HepG2 (cell line): ENCODE results near the gene ZMYND8. TPM values are rescaled to one million over a fixed set of nuclear protein-coding genes. Genes with fewer than 3 reads are reported as not detected.

Experiments used
- FIP1L1 ChIP-seq: fragments of 200-400 bp; formaldehyde crosslinking; IDR thresholded peaks from 2 replicates; pipeline ENCODE4 v1.6.1; 2018; ENCODE audit warnings: low read depth, mild to moderate bottlenecking, low read length, moderate library complexity, borderline replicate concordance; ENCODE audit not compliant: insufficient read depth
- MBD4 ChIP-seq: IDR thresholded peaks from 2 replicates; pipeline ENCODE4 v1.6.1; 2012; ENCODE audit warnings: low read length, inconsistent platforms, borderline replicate concordance
- ZNF10 ChIP-seq: sonication (generic); formaldehyde crosslinking; IDR thresholded peaks from 2 replicates; pipeline ENCODE4 v1.4.0; 2020; ENCODE audit warnings: mild to moderate bottlenecking, low read depth, missing genetic modification reagents, borderline replicate concordance
- ZNF207 ChIP-seq: fragments of 450-650 bp; IDR thresholded peaks from 2 replicates; pipeline ENCODE4 v1.6.1; 2016; ENCODE audit warnings: antibody characterized with exemption, borderline replicate concordance
- ZNF256 ChIP-seq: sonication (generic); formaldehyde crosslinking; conservative IDR thresholded peaks from 2 replicates; pipeline ENCODE4 v1.4.0; 2020; ENCODE audit warnings: missing genetic modification reagents
- ZNF350 ChIP-seq: sonication (generic); formaldehyde crosslinking; IDR thresholded peaks from 2 replicates; pipeline ENCODE4 v1.4.0; 2020; ENCODE audit warnings: mild to moderate bottlenecking, low read depth, missing genetic modification reagents, borderline replicate concordance
- ZNF619 ChIP-seq: sonication (generic); formaldehyde crosslinking; IDR thresholded peaks from 2 replicates; pipeline ENCODE4 v1.4.0; 2020; ENCODE audit warnings: mild to moderate bottlenecking, missing genetic modification reagents
- polyA plus RNA-seq, 8 experiments: library from polyadenylated mRNA; depleted of rRNA in 3 of 8; stranded (reverse) in 7 of 8; unstranded in 1 of 8; fragments of >200 nt; fragmentation: Illumina TruSeq in 4 of 8; extraction: Trizol in 4 of 8; gene quantifications; 2 replicates each; pipeline versions ENCODE4 v1.2.1 to v1.2.3, GENCODE V29; 2011 to 2016; ENCODE audit warnings: low read depth in 4 of 8, missing spikeins in 1 of 8, mixed read lengths in 1 of 8; ENCODE audit not compliant: insufficient read depth in 1 of 8
- total RNA-seq, 5 experiments: library from RNA; depleted of rRNA; stranded (reverse); fragments of >200 nt; fragmentation: Illumina TruSeq; extraction: Trizol; gene quantifications; 2 replicates each; pipeline ENCODE4 v1.2.3, GENCODE V29; 2016; ENCODE audit warnings: low read depth in 1 of 5
- TF ChIP-seq, protein P1 (sequence below): sonication (generic); formaldehyde crosslinking; IDR thresholded peaks from 2 replicates; pipeline ENCODE4 v1.4.0; 2020; ENCODE audit warnings: mild to moderate bottlenecking, missing genetic modification reagents, borderline replicate concordance
- TF ChIP-seq, protein P2 (sequence below): sonication (generic); formaldehyde crosslinking; IDR thresholded peaks from 2 replicates; pipeline ENCODE4 v1.4.0; 2020; ENCODE audit warnings: missing genetic modification reagents, borderline replicate concordance
- TF ChIP-seq, protein P3 (sequence below): sonication (generic); formaldehyde crosslinking; conservative IDR thresholded peaks from 2 replicates; pipeline ENCODE4 v1.8.1; 2023; ENCODE audit warnings: missing genetic modification reagents
- TF ChIP-seq, protein P4 (sequence below): sonication (generic); formaldehyde crosslinking; IDR thresholded peaks from 2 replicates; pipeline ENCODE4 v1.8.1; 2023; ENCODE audit warnings: missing genetic modification reagents, mild to moderate bottlenecking, borderline replicate concordance
- TF ChIP-seq, protein P5 (sequence below): sonication (generic); formaldehyde crosslinking; IDR thresholded peaks from 2 replicates; pipeline ENCODE4 v1.5.0; 2020; ENCODE audit warnings: missing genetic modification reagents, mild to moderate bottlenecking, borderline replicate concordance

The ZMYND8 gene
- total and polyA plus RNA-seq, 2 of the 13 experiments (the other 11 are each of a cell fraction or from before 2014, with no cell fraction given), result 53.9 to 84.7 TPM

DNA sequence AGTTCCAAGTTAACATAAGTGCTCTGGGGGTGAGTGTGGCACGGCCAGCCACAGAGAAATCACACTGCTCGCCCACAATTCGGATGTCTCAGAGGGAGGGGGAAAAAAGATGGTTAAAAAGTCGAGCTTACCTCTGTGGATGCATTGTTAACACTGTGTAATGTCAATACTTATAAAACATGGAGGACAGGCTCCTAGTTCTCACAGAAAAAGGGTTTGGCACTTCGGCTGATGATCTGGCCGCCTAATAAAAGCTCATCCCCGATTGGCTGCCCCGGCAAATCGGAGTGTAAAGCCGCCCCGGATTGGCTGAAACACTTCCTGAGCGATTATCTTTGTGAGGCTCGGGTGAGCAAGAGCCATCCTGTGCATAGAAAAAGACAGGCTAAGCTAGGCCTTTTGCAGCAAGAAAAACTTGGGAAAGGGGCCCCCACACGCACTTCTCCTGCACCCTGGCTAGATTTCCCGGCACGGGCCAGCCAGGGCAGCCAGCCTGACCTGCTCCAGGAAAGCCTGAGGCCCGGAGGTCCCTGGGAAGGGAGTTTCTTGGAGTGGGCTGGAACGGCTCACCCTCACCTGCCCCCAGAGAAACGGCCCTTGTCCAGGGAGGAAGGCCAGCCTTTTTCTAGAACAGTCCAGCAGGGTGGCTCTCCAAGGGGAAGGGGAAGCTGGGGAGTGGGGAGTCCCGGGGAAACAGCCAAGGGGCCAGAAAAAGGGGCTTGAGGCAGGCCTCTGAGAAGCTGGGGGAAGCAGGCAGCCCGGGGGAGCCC is at the start of gene ZMYND8 (continued):
- TF ChIP-seq ZNF350, result no peak
- no peak for TF ChIP-seq FIP1L1
- no peak; the same call in 1 of the 2 replicates for TF ChIP-seq ZNF256
- TF ChIP-seq, protein P1, sequence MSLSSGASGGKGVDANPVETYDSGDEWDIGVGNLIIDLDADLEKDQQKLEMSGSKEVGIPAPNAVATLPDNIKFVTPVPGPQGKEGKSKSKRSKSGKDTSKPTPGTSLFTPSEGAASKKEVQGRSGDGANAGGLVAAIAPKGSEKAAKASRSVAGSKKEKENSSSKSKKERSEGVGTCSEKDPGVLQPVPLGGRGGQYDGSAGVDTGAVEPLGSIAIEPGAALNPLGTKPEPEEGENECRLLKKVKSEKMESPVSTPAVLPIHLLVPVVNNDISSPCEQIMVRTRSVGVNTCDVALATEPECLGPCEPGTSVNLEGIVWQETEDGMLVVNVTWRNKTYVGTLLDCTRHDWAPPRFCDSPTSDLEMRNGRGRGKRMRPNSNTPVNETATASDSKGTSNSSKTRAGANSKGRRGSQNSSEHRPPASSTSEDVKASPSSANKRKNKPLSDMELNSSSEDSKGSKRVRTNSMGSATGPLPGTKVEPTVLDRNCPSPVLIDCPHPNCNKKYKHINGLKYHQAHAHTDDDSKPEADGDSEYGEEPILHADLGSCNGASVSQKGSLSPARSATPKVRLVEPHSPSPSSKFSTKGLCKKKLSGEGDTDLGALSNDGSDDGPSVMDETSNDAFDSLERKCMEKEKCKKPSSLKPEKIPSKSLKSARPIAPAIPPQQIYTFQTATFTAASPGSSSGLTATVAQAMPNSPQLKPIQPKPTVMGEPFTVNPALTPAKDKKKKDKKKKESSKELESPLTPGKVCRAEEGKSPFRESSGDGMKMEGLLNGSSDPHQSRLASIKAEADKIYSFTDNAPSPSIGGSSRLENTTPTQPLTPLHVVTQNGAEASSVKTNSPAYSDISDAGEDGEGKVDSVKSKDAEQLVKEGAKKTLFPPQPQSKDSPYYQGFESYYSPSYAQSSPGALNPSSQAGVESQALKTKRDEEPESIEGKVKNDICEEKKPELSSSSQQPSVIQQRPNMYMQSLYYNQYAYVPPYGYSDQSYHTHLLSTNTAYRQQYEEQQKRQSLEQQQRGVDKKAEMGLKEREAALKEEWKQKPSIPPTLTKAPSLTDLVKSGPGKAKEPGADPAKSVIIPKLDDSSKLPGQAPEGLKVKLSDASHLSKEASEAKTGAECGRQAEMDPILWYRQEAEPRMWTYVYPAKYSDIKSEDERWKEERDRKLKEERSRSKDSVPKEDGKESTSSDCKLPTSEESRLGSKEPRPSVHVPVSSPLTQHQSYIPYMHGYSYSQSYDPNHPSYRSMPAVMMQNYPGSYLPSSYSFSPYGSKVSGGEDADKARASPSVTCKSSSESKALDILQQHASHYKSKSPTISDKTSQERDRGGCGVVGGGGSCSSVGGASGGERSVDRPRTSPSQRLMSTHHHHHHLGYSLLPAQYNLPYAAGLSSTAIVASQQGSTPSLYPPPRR (CRISPR knock-in tag), result no peak
- TF ChIP-seq, protein P2, sequence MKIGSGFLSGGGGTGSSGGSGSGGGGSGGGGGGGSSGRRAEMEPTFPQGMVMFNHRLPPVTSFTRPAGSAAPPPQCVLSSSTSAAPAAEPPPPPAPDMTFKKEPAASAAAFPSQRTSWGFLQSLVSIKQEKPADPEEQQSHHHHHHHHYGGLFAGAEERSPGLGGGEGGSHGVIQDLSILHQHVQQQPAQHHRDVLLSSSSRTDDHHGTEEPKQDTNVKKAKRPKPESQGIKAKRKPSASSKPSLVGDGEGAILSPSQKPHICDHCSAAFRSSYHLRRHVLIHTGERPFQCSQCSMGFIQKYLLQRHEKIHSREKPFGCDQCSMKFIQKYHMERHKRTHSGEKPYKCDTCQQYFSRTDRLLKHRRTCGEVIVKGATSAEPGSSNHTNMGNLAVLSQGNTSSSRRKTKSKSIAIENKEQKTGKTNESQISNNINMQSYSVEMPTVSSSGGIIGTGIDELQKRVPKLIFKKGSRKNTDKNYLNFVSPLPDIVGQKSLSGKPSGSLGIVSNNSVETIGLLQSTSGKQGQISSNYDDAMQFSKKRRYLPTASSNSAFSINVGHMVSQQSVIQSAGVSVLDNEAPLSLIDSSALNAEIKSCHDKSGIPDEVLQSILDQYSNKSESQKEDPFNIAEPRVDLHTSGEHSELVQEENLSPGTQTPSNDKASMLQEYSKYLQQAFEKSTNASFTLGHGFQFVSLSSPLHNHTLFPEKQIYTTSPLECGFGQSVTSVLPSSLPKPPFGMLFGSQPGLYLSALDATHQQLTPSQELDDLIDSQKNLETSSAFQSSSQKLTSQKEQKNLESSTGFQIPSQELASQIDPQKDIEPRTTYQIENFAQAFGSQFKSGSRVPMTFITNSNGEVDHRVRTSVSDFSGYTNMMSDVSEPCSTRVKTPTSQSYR (CRISPR knock-in tag), result no peak
- TF ChIP-seq ZNF619 (CRISPR knock-in tag), result no peak
- TF ChIP-seq, protein P3, sequence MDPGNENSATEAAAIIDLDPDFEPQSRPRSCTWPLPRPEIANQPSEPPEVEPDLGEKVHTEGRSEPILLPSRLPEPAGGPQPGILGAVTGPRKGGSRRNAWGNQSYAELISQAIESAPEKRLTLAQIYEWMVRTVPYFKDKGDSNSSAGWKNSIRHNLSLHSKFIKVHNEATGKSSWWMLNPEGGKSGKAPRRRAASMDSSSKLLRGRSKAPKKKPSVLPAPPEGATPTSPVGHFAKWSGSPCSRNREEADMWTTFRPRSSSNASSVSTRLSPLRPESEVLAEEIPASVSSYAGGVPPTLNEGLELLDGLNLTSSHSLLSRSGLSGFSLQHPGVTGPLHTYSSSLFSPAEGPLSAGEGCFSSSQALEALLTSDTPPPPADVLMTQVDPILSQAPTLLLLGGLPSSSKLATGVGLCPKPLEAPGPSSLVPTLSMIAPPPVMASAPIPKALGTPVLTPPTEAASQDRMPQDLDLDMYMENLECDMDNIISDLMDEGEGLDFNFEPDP (CRISPR knock-in tag), result no peak
- TF ChIP-seq ZNF207, result no peak
- no peak for TF ChIP-seq ZNF10
- TF ChIP-seq MBD4, result no peak
- TF ChIP-seq, protein P4, sequence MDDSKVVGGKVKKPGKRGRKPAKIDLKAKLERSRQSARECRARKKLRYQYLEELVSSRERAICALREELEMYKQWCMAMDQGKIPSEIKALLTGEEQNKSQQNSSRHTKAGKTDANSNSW (CRISPR knock-in tag), result 0 out of 2 replicates have a peak, but pooled peaks have one; percentile 20
- TF ChIP-seq, protein P5, sequence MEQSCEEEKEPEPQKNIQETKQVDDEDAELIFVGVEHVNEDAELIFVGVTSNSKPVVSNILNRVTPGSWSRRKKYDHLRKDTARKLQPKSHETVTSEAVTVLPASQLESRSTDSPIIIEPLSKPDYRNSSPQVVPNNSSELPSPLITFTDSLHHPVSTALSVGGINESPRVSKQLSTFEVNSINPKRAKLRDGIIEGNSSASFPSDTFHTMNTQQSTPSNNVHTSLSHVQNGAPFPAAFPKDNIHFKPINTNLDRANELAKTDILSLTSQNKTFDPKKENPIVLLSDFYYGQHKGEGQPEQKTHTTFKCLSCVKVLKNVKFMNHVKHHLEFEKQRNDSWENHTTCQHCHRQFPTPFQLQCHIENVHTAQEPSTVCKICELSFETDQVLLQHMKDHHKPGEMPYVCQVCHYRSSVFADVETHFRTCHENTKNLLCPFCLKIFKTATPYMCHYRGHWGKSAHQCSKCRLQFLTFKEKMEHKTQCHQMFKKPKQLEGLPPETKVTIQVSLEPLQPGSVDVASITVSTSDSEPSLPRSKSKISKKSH (CRISPR knock-in tag), result no peak; the same call in 1 of the 2 replicates
